ENCODE results near the gene IQGAP3.
A peak's percentile ranks its signal among the peaks of the same experiment; 100 is the strongest.

IQGAP3 gene

DNA sequence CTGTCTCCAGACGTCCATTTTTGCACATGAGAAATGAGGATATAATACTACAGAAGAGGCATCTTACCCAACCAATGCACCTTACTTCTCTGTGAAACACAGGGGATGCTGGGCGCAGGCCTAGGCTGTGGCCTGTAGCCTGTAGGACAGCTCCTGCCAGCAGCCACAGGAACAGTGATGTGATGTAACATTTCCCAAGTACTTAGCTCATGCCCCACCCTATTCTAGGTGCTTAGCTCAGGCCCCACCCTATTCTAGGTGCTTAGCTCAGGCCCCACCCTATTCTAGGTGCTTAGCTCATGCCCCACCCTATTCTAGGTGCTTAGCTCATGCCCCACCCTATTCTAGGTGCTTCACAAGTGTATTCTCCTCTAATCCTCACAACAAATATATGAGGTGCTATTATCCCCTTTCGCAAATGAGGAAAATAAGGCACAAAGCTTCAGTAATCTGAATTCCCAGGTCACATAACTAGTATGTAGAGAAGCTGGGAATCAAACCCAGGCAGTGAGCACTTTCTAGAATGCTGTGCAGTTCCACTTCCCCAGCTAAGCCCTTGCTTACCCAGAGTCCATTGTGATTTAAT is 14.6 kb upstream of the IQGAP3 start:
- H3K36me3 Mint-ChIP-seq (ENCODE audit: low read depth) = no peaks in the 10 kb centered on the region
- no peak overlapping the region for H3K27ac Mint-ChIP-seq
- H3K27me3 Mint-ChIP-seq (ENCODE audit: low read depth) = no peaks in the 10 kb centered on the region
- H3K4me3 Mint-ChIP-seq = no peak overlapping the region
- H3K4me1 Mint-ChIP-seq (ENCODE audit: low read depth) = peaks cover 15% of the 10 kb centered on the region
- no peaks in the 10 kb centered on the region for H3K9me3 Mint-ChIP-seq

DNA sequence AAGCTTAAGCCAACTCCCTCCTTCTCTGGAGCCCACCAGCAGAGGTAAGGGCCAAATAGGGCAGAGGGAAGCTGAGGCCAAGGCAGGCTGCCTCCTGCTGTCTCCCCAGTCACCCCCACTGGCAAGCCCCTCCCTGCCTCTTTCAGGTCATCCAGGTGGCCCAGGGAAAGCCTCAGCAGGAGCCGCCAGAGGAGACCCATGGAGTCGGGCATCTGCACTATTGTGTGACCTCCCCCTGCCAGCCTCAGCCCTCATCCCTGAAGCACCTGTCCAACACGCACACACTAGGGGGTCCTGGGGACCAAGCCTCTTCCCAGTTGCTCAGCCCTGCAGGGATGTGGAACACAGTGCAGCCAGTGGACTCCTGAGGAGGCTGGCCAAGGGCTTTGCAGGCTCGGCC is 14.0 kb upstream of the IQGAP3 start:
- Mint-ChIP-seq H3K4me1 (ENCODE audit: low read depth) (peaks cover 15% of the 10 kb centered on the region), H3K36me3 (ENCODE audit: low read depth) (no peaks in the 10 kb centered on the region), H3K27ac (no peak overlapping the region), H3K4me3 (no peak overlapping the region), H3K27me3 (ENCODE audit: low read depth) (no peaks in the 10 kb centered on the region), H3K9me3 (no peaks in the 10 kb centered on the region)

DNA sequence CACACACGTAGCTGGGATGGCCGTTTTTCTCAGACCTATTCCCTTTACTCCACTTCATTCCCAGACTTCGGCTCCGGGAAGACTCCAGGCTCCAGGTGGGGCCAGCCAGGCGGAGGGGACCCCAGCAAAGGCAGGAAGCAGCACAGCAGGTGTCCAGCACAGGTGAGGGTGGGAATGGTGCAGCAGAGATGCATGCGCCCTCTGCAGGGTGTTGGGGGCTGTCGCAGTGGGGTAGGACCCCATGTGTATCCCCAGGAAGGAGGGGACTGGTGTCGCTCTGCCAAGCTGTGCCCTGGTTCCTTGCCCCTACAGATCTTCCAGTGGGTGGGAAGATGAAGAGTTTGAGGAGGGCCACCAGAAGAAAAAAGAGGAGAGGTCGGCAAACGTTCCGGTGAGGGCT is 12.4 kb upstream of the IQGAP3 start:
- Mint-ChIP-seq H3K27me3 (ENCODE audit: low read depth) (no peaks in the 10 kb centered on the region), H3K4me3 (no peak overlapping the region), H3K9me3 (no peaks in the 10 kb centered on the region), H3K4me1 (ENCODE audit: low read depth) (peaks cover 13% of the 10 kb centered on the region), H3K36me3 (ENCODE audit: low read depth) (no peaks in the 10 kb centered on the region), H3K27ac (no peak overlapping the region)

DNA sequence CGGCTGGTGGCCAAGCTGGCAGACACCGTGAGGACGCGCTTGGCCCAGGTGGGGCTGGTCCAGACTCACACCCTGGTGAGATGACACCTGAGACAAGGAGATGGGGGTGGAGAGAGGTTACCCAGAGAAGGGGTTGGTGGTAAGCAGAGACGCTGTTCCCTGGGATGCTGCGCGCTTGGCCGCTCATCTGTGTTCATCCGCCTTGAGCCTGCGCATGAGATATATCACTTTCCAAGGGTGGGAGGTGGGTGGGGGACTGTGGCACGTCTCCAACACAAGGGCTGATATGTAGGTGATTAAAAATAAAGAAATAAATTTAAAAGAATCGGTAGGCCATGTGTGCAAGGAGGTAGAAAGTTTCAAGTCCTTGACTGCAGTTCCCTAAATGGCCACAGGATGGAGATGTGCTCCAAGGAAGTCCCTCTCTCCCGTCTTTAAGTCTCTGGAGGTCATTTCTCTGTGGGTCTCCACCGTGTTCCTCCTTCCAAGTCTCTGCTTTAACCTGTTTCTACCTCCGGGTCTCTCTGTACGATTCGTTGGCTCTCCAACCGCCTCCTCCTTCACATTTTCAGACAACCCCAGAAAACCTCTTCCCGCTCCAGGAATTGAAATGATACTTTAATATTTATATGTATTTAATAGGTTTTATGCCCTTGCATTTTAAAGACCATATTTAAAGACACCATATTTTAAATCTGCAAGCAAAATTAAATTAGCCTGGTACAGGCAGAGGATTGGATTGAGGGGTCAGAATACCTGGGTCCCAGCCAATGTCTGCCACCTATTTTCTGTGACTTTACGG is 11.7 kb upstream of the IQGAP3 start:
- Mint-ChIP-seq H3K36me3 (ENCODE audit: low read depth) (no peaks in the 10 kb centered on the region), H3K27me3 (ENCODE audit: low read depth) (no peaks in the 10 kb centered on the region), H3K4me3 (no peak overlapping the region), H3K27ac (no peak overlapping the region), H3K9me3 (no peaks in the 10 kb centered on the region), H3K4me1 (ENCODE audit: low read depth) (peaks cover 13% of the 10 kb centered on the region)

DNA sequence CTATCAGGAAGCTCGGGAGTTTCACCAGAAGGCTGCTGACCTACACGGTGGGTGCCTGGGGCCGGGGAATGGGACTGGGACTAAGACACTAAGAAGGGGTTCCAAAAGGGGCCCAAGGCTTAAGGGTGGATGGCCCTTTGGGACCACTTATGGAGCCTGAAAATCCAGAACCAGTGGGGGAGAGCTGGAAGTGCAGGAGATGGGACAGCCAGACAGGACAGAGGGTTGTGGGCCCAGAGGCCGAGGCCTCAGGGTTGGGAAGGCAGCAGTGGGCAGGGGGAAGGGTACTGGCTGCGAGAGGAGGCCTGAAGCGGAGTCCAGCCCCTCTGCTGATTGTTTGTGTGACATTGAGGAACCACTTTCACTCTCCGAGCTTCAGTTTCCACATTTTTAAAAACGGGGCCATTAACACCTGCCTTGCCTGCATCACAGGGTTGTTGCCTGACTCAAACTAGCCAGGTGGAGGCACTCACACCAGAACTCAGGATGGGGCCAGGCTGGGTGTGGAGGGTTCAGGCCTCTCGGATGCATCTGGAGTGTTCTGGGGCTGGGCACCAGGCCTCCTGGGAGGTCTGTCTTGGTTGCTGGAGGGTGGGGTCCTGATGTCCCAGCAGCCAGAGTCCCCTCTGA is 10.1 kb upstream of the IQGAP3 start:
- Mint-ChIP-seq H3K36me3 (ENCODE audit: low read depth) (no peaks in the 10 kb centered on the region), H3K27me3 (ENCODE audit: low read depth) (no peaks in the 10 kb centered on the region), H3K4me1 (ENCODE audit: low read depth) (peaks cover 13% of the 10 kb centered on the region), H3K4me3 (peak overlapping the region; percentile 74), H3K27ac (peak overlapping the region; percentile 81), H3K9me3 (no peaks in the 10 kb centered on the region)

DNA sequence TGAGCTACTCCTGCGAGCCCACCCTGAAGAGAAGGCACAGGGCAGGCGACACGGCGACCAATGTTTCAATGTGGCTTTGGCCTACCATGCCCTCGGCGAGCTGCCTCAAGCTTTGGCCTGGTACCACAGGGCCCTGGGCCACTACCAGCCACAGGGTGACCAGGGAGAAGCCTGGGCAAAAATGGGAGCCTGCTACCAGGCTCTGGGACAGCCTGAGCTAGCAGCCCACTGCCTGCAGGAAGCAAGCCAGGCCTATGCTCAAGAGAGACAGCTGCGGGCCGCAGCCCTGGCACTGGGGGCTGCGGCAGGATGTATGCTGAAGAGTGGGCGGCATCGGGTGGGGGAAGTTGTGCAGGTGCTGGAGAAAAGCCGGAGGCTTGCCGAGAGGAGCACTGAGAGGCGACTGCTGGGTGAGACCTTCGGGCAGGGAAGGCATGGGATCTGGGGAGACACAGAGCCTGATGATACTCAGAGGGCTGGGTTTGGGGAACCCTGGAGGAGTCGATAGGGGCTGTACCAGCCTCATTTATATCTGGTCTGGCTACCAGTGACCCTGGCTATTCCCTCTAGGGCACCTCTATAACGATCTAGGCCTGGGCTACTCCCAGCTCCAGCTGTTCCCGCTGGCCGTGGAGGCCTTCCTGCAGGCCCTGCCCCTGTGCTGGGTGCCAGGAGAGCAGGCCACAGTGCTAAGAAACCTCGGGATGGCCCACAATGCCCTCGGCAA is 9.5 kb upstream of the IQGAP3 start:
- no peaks in the 10 kb centered on the region for H3K36me3 Mint-ChIP-seq (ENCODE audit: low read depth)
- H3K4me1 Mint-ChIP-seq (ENCODE audit: low read depth) = peaks cover 13% of the 10 kb centered on the region
- H3K27me3 Mint-ChIP-seq (ENCODE audit: low read depth) = no peaks in the 10 kb centered on the region
- H3K9me3 Mint-ChIP-seq = no peaks in the 10 kb centered on the region
- peak overlapping the region; percentile 74 for H3K4me3 Mint-ChIP-seq
- H3K27ac Mint-ChIP-seq = peak overlapping the region; percentile 81

DNA sequence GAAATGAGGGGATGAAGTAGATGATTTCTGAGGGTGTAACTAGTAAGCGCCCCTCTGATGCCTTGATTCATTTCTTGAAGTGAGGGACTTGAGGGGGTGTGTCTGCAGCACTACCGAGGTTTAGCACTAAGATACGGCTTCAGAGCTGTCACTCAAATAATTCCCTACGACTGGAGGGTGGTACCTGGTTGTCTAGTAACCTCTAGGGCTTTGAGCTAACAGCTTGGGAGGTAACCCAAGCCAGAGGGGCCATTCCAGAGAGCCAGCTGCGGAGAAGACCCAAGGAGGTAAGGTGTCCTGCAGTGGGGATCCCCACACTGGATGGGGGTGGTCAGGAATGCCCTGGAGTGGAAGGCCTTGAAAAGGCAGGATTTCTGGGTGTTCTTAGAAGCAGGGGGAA is 7.1 kb upstream of the IQGAP3 start, which contains the start of gene TTC24:
Gene TTC24, plus strand, starts transcription at position 252 of the 400 bp plus-strand sequence. CDS start 1,642 bp downstream, outside the sequence.
- Mint-ChIP-seq H3K27ac (no peak within 1 kb of the TSS), H3K4me3 (no peak within 1 kb of the TSS), H3K27me3 (ENCODE audit: low read depth) (peaks cover 8% of the 10 kb centered on the region), H3K9me3 (no peaks in the 10 kb centered on the region), H3K36me3 (ENCODE audit: low read depth) (no peaks in the 10 kb centered on the region), H3K4me1 (ENCODE audit: low read depth) (peaks cover 12% of the 10 kb centered on the region)

DNA sequence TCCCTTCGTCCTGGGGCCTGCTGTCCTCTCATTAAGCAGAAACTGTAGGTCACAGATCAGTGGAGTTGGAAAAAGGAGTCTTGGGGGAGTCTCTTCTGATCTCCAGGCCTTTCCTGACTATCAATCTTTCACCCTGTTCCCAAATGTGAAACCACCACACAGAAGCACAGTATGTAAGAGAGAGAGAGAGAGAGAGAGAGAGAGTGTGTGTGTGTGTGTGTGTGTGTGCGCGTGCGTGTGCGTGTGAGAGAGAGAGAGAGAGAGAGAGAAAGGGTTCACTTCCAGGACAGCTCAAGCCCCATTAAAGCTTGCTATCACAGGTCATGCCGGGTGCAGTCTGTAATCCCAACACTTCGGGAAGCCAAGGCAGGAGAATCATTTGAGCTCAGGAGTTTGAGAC is 5.7 kb upstream of the IQGAP3 start:
- peaks cover 10% of the 10 kb centered on the region for H3K4me1 Mint-ChIP-seq (ENCODE audit: low read depth)
- no peaks in the 10 kb centered on the region for H3K9me3 Mint-ChIP-seq
- H3K4me3 Mint-ChIP-seq = no peak overlapping the region
- H3K27me3 Mint-ChIP-seq (ENCODE audit: low read depth) = peaks cover 18% of the 10 kb centered on the region
- no peak overlapping the region for H3K27ac Mint-ChIP-seq
- no peaks in the 10 kb centered on the region for H3K36me3 Mint-ChIP-seq (ENCODE audit: low read depth)

DNA sequence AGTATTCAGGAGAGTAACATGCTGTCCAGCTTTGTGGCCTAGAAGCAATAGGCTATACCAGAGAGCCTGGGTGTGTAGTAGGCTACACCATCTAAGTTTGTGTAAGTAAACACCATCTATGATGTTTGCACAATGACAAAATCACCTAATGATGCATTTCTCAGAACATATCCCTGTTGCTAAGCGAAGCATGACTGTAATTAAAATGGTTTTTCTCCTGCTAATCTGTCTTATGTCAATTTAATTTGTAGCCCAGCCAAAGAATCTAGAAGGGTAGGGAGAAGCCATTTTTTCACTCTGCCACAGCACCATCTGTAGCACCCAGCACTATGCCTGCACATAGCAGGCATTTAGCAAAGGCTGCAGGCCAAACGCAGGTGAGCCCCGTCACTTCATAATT is 5.2 kb upstream of the IQGAP3 start:
- Mint-ChIP-seq H3K4me3 (no peak overlapping the region), H3K36me3 (ENCODE audit: low read depth) (no peaks in the 10 kb centered on the region)

DNA sequence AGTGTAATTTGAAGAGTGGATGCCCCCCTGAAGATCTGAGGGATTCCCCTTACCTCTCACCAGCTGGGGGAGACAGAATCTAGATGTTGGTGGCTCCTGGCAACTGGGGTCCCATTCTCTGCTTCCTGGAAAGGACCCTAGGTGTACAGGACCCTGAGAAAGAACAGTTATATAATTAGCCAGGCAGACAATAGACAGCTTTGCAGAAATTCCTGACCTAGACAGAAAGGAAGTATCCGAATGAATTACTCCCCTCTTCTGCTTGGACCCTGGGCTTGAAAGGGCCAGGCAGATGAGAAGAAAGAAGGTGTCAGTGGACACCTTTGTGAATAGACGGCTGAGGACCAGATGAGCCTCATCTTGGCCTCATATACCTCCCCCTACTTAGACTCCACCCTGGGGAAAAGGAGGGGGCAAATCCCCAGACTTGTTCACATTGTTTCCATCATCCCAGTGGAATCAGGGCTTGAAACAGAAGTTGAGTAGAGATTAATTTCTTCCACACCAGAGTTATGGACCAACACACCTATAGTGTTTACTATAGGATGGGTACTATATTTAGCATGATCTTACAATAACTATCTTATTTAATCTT is 1.8 kb upstream of the IQGAP3 start:
- no peak overlapping the region for H3K27ac Mint-ChIP-seq
- peaks cover 4% of the 10 kb centered on the region for H3K36me3 Mint-ChIP-seq (ENCODE audit: low read depth)
- no peak overlapping the region for H3K4me3 Mint-ChIP-seq
- H3K27me3 Mint-ChIP-seq (ENCODE audit: low read depth) = peaks cover 22% of the 10 kb centered on the region
- no peaks in the 10 kb centered on the region for H3K9me3 Mint-ChIP-seq
- peaks cover 20% of the 10 kb centered on the region for H3K4me1 Mint-ChIP-seq (ENCODE audit: low read depth)

More for the DNA sequence above, 5.2 kb upstream of the IQGAP3 start:
- Mint-ChIP-seq H3K27ac (no peak overlapping the region), H3K27me3 (ENCODE audit: low read depth) (peaks cover 22% of the 10 kb centered on the region), H3K9me3 (no peaks in the 10 kb centered on the region), H3K4me1 (ENCODE audit: low read depth) (peaks cover 11% of the 10 kb centered on the region)

DNA sequence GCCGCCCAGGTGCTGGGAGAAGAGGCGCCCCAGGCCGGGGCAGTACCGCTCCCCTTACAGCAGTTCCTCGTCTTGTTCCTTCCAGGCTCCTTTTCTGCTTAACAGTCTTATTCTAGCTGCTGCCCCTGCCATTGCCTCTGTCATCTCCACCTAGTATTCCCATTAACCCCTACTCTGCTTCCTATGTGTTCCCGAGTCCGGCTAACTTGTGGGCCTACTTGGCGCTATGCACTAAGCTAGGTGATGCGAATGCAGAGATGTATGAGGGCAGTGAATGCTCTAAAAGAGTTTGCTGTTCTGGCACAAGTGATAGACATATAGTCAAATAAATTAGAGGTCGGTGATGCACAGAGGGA is 276 bp upstream of the IQGAP3 start:
- H3K27ac Mint-ChIP-seq = no peak overlapping the region
- peaks cover 22% of the 10 kb centered on the region for H3K27me3 Mint-ChIP-seq (ENCODE audit: low read depth)
- peak overlapping the region; percentile 96 for H3K4me3 Mint-ChIP-seq
- no peaks in the 10 kb centered on the region for H3K9me3 Mint-ChIP-seq
- H3K4me1 Mint-ChIP-seq (ENCODE audit: low read depth) = peaks cover 20% of the 10 kb centered on the region
- peaks cover 8% of the 10 kb centered on the region for H3K36me3 Mint-ChIP-seq (ENCODE audit: low read depth)

DNA sequence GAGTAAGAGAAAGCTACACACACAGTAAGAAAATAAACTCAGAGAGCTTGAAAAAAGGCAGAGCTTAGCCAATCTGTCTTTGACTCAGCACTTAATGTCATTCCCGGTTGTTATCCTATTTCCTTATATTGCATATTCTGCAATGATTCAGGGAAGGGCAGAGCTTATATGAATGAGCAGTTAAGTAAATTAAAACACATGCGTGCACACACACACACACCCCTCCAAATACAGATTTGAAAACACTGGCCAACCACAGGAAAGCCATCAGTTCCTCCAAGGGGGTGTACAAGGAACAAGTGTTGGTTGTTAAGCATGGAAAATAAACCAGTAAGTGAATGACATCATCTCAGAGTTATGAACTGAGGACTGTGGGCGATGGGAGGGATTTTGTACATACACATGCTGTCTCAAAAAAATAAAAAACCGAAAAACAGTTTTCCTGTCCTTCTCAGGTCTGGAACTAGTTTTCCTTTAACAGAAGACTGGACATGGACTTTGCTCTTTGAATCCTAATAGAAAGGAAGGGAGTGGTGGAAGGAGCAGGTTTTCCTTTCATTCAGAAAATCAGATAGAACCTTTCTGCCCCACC is 1.0 kb downstream of the IQGAP3 start:
- no peaks in the 10 kb centered on the region for H3K9me3 Mint-ChIP-seq
- H3K27ac Mint-ChIP-seq = no peak overlapping the region
- peaks cover 8% of the 10 kb centered on the region for H3K36me3 Mint-ChIP-seq (ENCODE audit: low read depth)
- H3K27me3 Mint-ChIP-seq (ENCODE audit: low read depth) = peaks cover 22% of the 10 kb centered on the region
- peak overlapping the region; percentile 96 for H3K4me3 Mint-ChIP-seq
- H3K4me1 Mint-ChIP-seq (ENCODE audit: low read depth) = peaks cover 20% of the 10 kb centered on the region

DNA sequence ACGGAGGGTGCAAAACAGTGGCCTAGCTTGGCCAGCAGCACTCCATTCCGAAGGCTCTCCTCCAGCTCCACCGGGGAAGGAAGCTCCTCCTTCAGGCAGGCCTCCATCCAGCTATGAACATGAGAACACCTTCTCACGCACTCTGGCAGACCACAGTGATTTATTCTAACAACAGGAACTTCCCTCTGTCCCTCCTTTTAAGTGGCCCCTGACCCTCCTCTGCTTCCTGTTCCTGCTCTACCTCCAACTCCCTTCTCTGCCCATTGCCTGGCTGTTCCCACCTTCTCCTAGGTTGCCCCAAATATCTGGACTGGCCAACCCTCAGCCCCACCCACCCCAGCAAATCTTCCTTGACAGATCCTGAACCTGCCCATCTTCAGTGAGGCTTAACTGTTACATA is 5.9 kb downstream of the IQGAP3 start:
- H3K9me3 Mint-ChIP-seq = no peaks in the 10 kb centered on the region
- no peaks in the 10 kb centered on the region for H3K27me3 Mint-ChIP-seq (ENCODE audit: low read depth)
- peaks cover 6% of the 10 kb centered on the region for H3K4me1 Mint-ChIP-seq (ENCODE audit: low read depth)
- H3K4me3 Mint-ChIP-seq = no peak overlapping the region
- peaks cover 12% of the 10 kb centered on the region for H3K36me3 Mint-ChIP-seq (ENCODE audit: low read depth)
- H3K27ac Mint-ChIP-seq = no peak overlapping the region

DNA sequence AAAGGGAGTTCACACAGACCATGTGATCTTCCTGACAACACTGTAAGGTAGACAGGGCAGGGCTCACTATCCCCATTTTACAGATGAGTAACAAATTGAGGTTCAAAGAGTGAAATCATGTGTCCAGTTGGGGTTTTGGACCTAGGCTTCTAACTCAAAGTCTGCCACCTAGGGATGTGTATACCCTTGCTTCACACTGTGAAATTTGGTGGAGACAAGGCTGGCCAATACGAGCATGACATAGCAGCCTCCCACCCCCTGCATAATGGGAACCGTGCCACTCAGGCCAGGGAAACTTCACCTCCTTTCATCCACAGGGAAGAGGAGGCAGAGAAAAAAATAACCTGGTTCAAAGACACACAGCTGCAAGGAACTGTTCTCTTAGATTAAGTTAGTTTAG is 6.8 kb downstream of the IQGAP3 start:
- no peak overlapping the region for H3K4me3 Mint-ChIP-seq
- H3K4me1 Mint-ChIP-seq (ENCODE audit: low read depth) = no peaks in the 10 kb centered on the region
- no peaks in the 10 kb centered on the region for H3K9me3 Mint-ChIP-seq
- no peaks in the 10 kb centered on the region for H3K27me3 Mint-ChIP-seq (ENCODE audit: low read depth)
- H3K27ac Mint-ChIP-seq = no peak overlapping the region
- H3K36me3 Mint-ChIP-seq (ENCODE audit: low read depth) = peaks cover 12% of the 10 kb centered on the region
